ENCODE results near the gene AKAP13. TPM values are rescaled to one million over a fixed set of nuclear protein-coding genes. Genes with fewer than 3 reads are reported as not detected.

Gene AKAP13
- total and polyA plus RNA-seq, 2 of the 8 experiments (the other 6 are each of a cell fraction or from before 2014, with no cell fraction given): 14.0 to 46.2 TPM

DNA sequence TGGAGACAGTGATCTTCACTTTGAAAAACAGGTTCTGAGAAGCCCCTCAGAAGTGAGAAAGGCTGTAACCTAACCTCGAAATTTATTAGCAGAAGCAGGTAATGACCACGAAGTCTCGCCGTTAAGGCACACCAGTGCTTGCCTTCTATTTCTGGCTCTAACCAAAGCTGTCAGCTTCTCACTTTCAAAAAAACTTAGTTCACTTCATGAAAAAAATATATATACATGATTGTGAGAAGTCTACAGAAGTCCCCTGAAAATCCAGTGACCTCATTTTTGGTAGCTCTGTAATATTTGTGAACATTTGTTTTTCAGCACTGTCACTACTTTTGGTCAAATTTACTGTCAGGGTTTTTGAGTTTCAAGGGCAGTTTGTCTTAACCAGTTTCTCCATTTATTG is 19.1 kb upstream of the AKAP13 start:
- Histone ChIP-seq H3K9ac (replicated peaks in 1 of 4; ENCODE audit: extremely low read depth in 1 of 4, low read depth in 3 of 4, low read length in 3 of 4) (no peak overlapping the region), H3K23me2 (ENCODE audit: low read depth, low read length) (no peaks in the 10 kb centered on the region), H4K8ac (ENCODE audit: extremely low read depth, insufficient read depth, low read length) (no peak overlapping the region), H3K79me2 (ENCODE audit: control insufficient read depth in 1 of 2, insufficient read depth in 2 of 2, low read length in 2 of 2) (no peaks in the 10 kb centered on the region), H3K79me1 (ENCODE audit: low read depth, low read length) (no peaks in the 10 kb centered on the region), H2BK5ac (ENCODE audit: low read depth, low read length) (no peak overlapping the region), H2BK120ac (replicated peaks; ENCODE audit: low read depth, low read length) (no peak overlapping the region), H2AK5ac (ENCODE audit: low read depth, low read length) (no peak overlapping the region), H3K4ac (replicated peaks; ENCODE audit: insufficient read length, low read depth, low read length) (no peak overlapping the region), H3K14ac (ENCODE audit: insufficient read length) (no peak overlapping the region), H2BK12ac (ENCODE audit: low read depth, low read length) (no peak overlapping the region), H3K4me2 (ENCODE audit: insufficient read depth in 1 of 2, low read depth in 2 of 2, low read length in 2 of 2) (no peak overlapping the region), H3K27me3 (replicated peaks in 1 of 4; ENCODE audit: control insufficient read depth in 3 of 4, extremely low read depth in 1 of 4, insufficient read depth in 3 of 4, low read length in 3 of 4) (no peaks in the 10 kb centered on the region), H3K27ac (ENCODE audit: low read depth, low read length) (no peak overlapping the region), H4K20me1 (replicated peaks in 1 of 2; ENCODE audit: control insufficient read depth in 1 of 2, insufficient read depth in 2 of 2, low read length in 2 of 2) (no peaks in the 10 kb centered on the region), H3K4me1 (replicated peaks in 1 of 4; ENCODE audit: control insufficient read depth in 3 of 4, insufficient read depth in 4 of 4, low read length in 3 of 4) (no peaks in the 10 kb centered on the region), H4K5ac (ENCODE audit: insufficient read length, low read depth, low read length) (no peak overlapping the region), H3K18ac (ENCODE audit: extremely low read depth, low read length) (no peak overlapping the region), H3K36me3 (ENCODE audit: control insufficient read depth in 2 of 4, insufficient read depth in 4 of 4, low read length in 3 of 4) (no peaks in the 10 kb centered on the region), H3K23ac (ENCODE audit: insufficient read length) (no peak overlapping the region), H2BK15ac (ENCODE audit: low read length) (no peak overlapping the region), H2BK20ac (ENCODE audit: low read length) (no peak overlapping the region), H3K9me3 (ENCODE audit: insufficient read depth in 2 of 2, low read depth in 1 of 2, low read length in 1 of 2) (no peaks in the 10 kb centered on the region), H2AFZ (ENCODE audit: low read length) (no peak overlapping the region), H4K91ac (replicated peaks; ENCODE audit: insufficient read length, low read length) (no peak overlapping the region), H3K4me3 (ENCODE audit: extremely low read depth in 1 of 4, insufficient read depth in 2 of 4, low read depth in 3 of 4, low read length in 4 of 4) (no peak overlapping the region), H3K56ac (replicated peaks; ENCODE audit: insufficient read length, low read depth, low read length) (no peak overlapping the region)
- DNase-seq (ENCODE audit: low read depth in 1 of 2, low spot score in 2 of 2) (no peak), FAIRE-seq (no peak)
- TF ChIP-seq TCF12 (IDR thresholded peaks at IDR 0.05; ENCODE audit: low read depth, low read length) (no peak), MAFK (IDR thresholded peaks at IDR 0.05; ENCODE audit: low read depth, low read length) (no peak), NANOG (IDR thresholded peaks at IDR 0.05; ENCODE audit: insufficient read depth, low read depth, low read length, poor library complexity, severe bottlenecking) (no peak), CHD2 (IDR thresholded peaks at IDR 0.05; ENCODE audit: low read length) (no peak), CBX8 (IDR thresholded peaks at IDR 0.05; ENCODE audit: borderline replicate concordance, low read depth, low read length) (no peak), RBBP5 (IDR thresholded peaks at IDR 0.05; ENCODE audit: borderline replicate concordance, low read depth, low read length) (no peak), BACH1 (IDR thresholded peaks at IDR 0.05; ENCODE audit: low read length) (no peak), EP300 (IDR thresholded peaks at IDR 0.05; ENCODE audit: borderline replicate concordance in 1 of 2, low read depth in 2 of 2, low read length in 2 of 2) (no peak), CEBPB (IDR thresholded peaks at IDR 0.05; ENCODE audit: low read depth, low read length) (no peak), TAF7 (optimal IDR thresholded peaks at IDR 0.05; ENCODE audit: borderline replicate concordance, low read depth, low read length) (no peak), KDM4A (IDR thresholded peaks at IDR 0.05; ENCODE audit: low read depth, low read length, severe bottlenecking) (no peak)
- TF ChIP-seq, protein P1, sequence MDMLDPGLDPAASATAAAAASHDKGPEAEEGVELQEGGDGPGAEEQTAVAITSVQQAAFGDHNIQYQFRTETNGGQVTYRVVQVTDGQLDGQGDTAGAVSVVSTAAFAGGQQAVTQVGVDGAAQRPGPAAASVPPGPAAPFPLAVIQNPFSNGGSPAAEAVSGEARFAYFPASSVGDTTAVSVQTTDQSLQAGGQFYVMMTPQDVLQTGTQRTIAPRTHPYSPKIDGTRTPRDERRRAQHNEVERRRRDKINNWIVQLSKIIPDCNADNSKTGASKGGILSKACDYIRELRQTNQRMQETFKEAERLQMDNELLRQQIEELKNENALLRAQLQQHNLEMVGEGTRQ (IDR thresholded peaks at IDR 0.05; ENCODE audit: low read length): no peak
- POLR2A ChIA-PET (ENCODE audit: partially characterized antibody): no interaction called here
- CTCF ChIA-PET (ENCODE audit: partially characterized antibody): interaction anchor here (0.5 to 1.5 kb wide), 4 partner anchors 13 to 515 kb away, joined by 3 to 4 read pairs (median 3); no protein-coding TSS in a partner anchor
- 91% methylated on average over 4 of the region's 4 CpGs; no CpG with 5 or more reads in 1 of the 2 experiments for WGBS, 2 experiments (ENCODE audit: extremely low coverage in 1 of 2, insufficient coverage in 1 of 2, insufficient read length in 1 of 2, insufficient replicate concordance in 2 of 2, low coverage in 1 of 2, low lambda C conversion rate in 2 of 2, missing lambda C conversion rate in 1 of 2)

Data from H1 (cell line).